PC-9 (cell line): ENCODE data around the gene AHNAK.
"Not testable (repeated sequence)": the region's sequence is repeated elsewhere in the genome, so short reads cannot be mapped to it uniquely, and the experiment has no call there.

Experiments used
- CTCF ChIP-seq: fragments of 200-600 bp; sonication (generic); conservative IDR thresholded peaks from 2 replicates; pipeline ENCODE4 v1.6.1; 2017; ENCODE audit warnings: mixed run types, antibody characterized with exemption, mild to moderate bottlenecking, moderate library complexity
- EZH2 ChIP-seq: fragments of 200-600 bp; sonication (generic); IDR thresholded peaks from 2 replicates; pipeline ENCODE4 v1.8.0; 2017; ENCODE audit warnings: antibody characterized with exemption, low read depth

DNA sequence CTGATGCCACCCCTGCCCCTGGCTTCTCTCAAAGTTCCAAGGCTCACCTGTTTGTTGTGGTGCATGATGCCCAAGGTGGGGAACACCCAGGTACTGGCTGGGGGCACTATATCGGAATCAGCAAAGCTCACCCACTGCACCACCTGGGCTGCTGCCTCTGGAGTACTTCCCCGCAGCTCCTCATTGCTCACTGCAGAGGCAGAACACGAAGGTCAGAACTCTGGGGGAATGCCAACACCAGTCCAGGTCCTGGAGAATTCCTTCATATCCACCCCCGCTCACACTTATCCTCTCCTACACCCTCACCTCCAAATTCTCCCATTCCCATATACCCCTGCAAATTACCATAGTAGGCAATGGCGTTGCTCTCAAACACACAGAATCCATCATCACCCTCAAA, 24.9 kb upstream of the AHNAK start:
- TF ChIP-seq CTCF, EZH2: not testable (repeated sequence)
